Right lobe of liver (tissue), 4 donors: Measurements from ENCODE around the gene CBX7.

ENCODE experiments used
- CTCF ChIP-seq, 4 donors: fragments of 200-600 bp in 3 of 4; fragments of 450-650 bp in 1 of 4; IDR thresholded peaks; one replicate each; pipeline versions ENCODE4 v1.5.1 to v1.8.0; 2016 to 2022; ENCODE audit warnings: antibody characterized with exemption in 4 of 4, mild to moderate bottlenecking in 2 of 4
- POLR2A ChIP-seq: fragments of 450-650 bp; IDR thresholded peaks from one replicate; pipeline ENCODE4 v1.6.1; 2017; ENCODE audit warnings: antibody characterized with exemption, mild to moderate bottlenecking
- donor health status: DM: no; HTN: no; CAD: no.
- donor health status: DM: no; HTN: no; CAD: no.
- donor health status: DM: no; HTN: yes; CAD: no.

DNA sequence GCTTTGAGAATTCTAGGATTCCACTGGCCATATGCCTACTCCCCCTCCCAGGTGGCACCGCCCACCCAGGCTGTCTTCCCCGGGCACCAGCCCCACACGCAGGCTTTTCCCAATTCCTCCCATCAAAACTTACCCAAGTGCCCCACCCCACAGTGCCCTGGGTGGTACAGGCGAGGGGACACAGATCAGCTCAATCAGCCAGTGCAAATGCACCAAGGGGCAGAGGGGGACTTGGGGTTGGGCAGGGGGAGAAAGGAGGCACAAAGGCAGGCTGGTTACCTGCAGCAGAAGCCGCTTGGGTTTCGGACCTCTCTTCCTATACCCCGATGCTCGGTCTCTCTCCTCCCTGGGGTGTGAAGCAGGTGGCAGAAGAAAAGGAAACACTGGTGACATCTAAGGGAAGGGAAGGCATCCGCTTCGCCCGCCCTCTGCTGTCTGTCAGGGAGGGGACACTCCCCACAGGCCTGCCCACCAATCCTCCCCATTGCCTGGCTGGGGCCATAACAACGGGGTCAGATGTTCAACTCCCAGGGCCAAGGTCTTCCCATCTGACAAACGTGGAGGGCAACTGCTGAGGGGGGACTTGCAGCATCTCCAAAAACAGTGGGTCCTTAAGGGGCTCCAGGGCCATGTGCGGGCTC, 14.0 kb downstream of the CBX7 start:
- no peak for TF ChIP-seq CTCF (IDR thresholded peaks at IDR 0.05)
- TF ChIP-seq POLR2A: no peak
